HepG2 (cell line): ENCODE measurements around the gene SRY. TPM values are rescaled to one million over a fixed set of nuclear protein-coding genes. Genes with fewer than 3 reads are reported as not detected.
A peak's percentile ranks its signal among the peaks of the same experiment; 100 is the strongest.

Source experiments
- ASH2L ChIP-seq: fragments of 300-600, 200-600 bp; sonication (generic); IDR thresholded peaks from 2 replicates; pipeline ENCODE4 v1.7.0; 2017; ENCODE audit warnings: low read depth, mild to moderate bottlenecking, moderate library complexity, mixed read lengths, low read length; ENCODE audit not compliant: insufficient read length
- CHD2 ChIP-seq: IDR thresholded peaks from 2 replicates; pipeline ENCODE4 v1.6.1; 2011; ENCODE audit warnings: low read depth, low read length, improper control_type of control experiment
- FOXA3 ChIP-seq: IDR thresholded peaks from 2 replicates; pipeline ENCODE4 v1.6.1; 2016; ENCODE audit warnings: missing genetic modification reagents, missing compliant biosample characterization
- HNF4G ChIP-seq, 2 experiments: sonication (generic) in 1 of 2; formaldehyde crosslinking in 1 of 2; IDR thresholded peaks; 2 replicates each; pipeline versions ENCODE4 v1.4.0 to v1.6.1; 2011 to 2020; ENCODE audit warnings: borderline replicate concordance in 2 of 2, low read depth in 2 of 2, mild to moderate bottlenecking in 2 of 2, low read length in 1 of 2, missing genetic modification reagents in 1 of 2, moderate library complexity in 1 of 2
- HNRNPLL ChIP-seq: fragments of 200-400 bp; formaldehyde crosslinking; IDR thresholded peaks from 2 replicates; pipeline ENCODE4 v1.6.1; 2017; ENCODE audit warnings: mild to moderate bottlenecking, low read depth, low read length; ENCODE audit not compliant: poor library complexity, severe bottlenecking
- NAIF1 ChIP-seq: sonication (generic); formaldehyde crosslinking; IDR thresholded peaks from 2 replicates; pipeline ENCODE4 v1.5.0; 2020; ENCODE audit warnings: mild to moderate bottlenecking, missing genetic modification reagents, borderline replicate concordance
- NFAT5 ChIP-seq: sonication (generic); formaldehyde crosslinking; IDR thresholded peaks from 2 replicates; pipeline ENCODE4 v1.4.0; 2020; ENCODE audit warnings: missing genetic modification reagents
- POLR2A ChIP-seq, 2 experiments: IDR thresholded peaks; 2 replicates each; pipeline ENCODE4 v1.6.1; 2011; ENCODE audit warnings: low read depth in 2 of 2, low read length in 2 of 2, mild to moderate bottlenecking in 1 of 2, moderate library complexity in 1 of 2; ENCODE audit not compliant: insufficient read depth in 1 of 2
- SALL1 ChIP-seq: sonication (generic); formaldehyde crosslinking; IDR thresholded peaks from 2 replicates; pipeline ENCODE4 v1.8.0; 2022; ENCODE audit warnings: mild to moderate bottlenecking, missing genetic modification reagents
- TBX2 ChIP-seq: sonication (generic); formaldehyde crosslinking; IDR thresholded peaks from 2 replicates; pipeline ENCODE4 v1.5.0; 2020; ENCODE audit warnings: missing genetic modification reagents, mild to moderate bottlenecking, borderline replicate concordance
- ZKSCAN8 ChIP-seq: IDR thresholded peaks from 2 replicates; pipeline ENCODE4 v1.6.1; 2016; ENCODE audit warnings: borderline replicate concordance, missing genetic modification reagents, missing compliant biosample characterization
- ZNF292 ChIP-seq: sonication (generic); formaldehyde crosslinking; IDR thresholded peaks from 2 replicates; pipeline ENCODE4 v1.8.1; 2022; ENCODE audit warnings: mild to moderate bottlenecking, low read depth, missing genetic modification reagents, borderline replicate concordance
- ZNF570 ChIP-seq: sonication (generic); formaldehyde crosslinking; IDR thresholded peaks from 2 replicates; pipeline ENCODE4 v1.4.0; 2020; ENCODE audit warnings: mild to moderate bottlenecking, missing genetic modification reagents, borderline replicate concordance
- ZNF75D ChIP-seq: sonication (generic); formaldehyde crosslinking; IDR thresholded peaks from 2 replicates; pipeline ENCODE4 v1.8.1; 2023; ENCODE audit warnings: missing genetic modification reagents, mild to moderate bottlenecking, borderline replicate concordance
- polyA plus RNA-seq, 8 experiments: library from polyadenylated mRNA; depleted of rRNA in 3 of 8; stranded (reverse) in 7 of 8; unstranded in 1 of 8; fragments of >200 nt; fragmentation: Illumina TruSeq in 4 of 8; extraction: Trizol in 4 of 8; gene quantifications; 2 replicates each; pipeline versions ENCODE4 v1.2.1 to v1.2.3, GENCODE V29; 2011 to 2016; ENCODE audit warnings: low read depth in 4 of 8, missing spikeins in 1 of 8, mixed read lengths in 1 of 8; ENCODE audit not compliant: insufficient read depth in 1 of 8
- total RNA-seq, 5 experiments: library from RNA; depleted of rRNA; stranded (reverse); fragments of >200 nt; fragmentation: Illumina TruSeq; extraction: Trizol; gene quantifications; 2 replicates each; pipeline ENCODE4 v1.2.3, GENCODE V29; 2016; ENCODE audit warnings: low read depth in 1 of 5
- TF ChIP-seq, protein P1 (sequence below): sonication (generic); formaldehyde crosslinking; IDR thresholded peaks from 2 replicates; pipeline ENCODE4 v1.8.1; 2023; ENCODE audit warnings: mild to moderate bottlenecking, moderate library complexity, missing genetic modification reagents
- TF ChIP-seq, protein P2 (sequence below): sonication (generic); formaldehyde crosslinking; IDR thresholded peaks from 2 replicates; pipeline ENCODE4 v1.9.0; 2021; ENCODE audit warnings: missing genetic modification reagents, borderline replicate concordance
- TF ChIP-seq, protein P3 (sequence below): sonication (generic); formaldehyde crosslinking; IDR thresholded peaks from 2 replicates; pipeline ENCODE4 v1.9.0; 2022; ENCODE audit warnings: missing genetic modification reagents, mild to moderate bottlenecking, borderline replicate concordance

SRY gene
- total and polyA plus RNA-seq, 2 of the 13 experiments (the other 11 are each of a cell fraction or from before 2014, with no cell fraction given) = 3.4 to 4.7 TPM

DNA sequence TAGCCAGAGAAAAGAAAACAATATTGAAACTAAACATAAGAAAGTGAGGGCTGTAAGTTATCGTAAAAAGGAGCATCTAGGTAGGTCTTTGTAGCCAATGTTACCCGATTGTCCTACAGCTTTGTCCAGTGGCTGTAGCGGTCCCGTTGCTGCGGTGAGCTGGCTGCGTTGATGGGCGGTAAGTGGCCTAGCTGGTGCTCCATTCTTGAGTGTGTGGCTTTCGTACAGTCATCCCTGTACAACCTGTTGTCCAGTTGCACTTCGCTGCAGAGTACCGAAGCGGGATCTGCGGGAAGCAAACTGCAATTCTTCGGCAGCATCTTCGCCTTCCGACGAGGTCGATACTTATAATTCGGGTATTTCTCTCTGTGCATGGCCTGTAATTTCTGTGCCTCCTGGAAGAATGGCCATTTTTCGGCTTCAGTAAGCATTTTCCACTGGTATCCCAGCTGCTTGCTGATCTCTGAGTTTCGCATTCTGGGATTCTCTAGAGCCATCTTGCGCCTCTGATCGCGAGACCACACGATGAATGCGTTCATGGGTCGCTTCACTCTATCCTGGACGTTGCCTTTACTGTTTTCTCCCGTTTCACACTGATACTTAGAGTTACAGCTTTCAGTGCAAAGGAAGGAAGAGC, 488 bp downstream of the SRY start (continued):
- peak; percentile 20; the same call in 1 of the 2 replicates for TF ChIP-seq TBX2 (CRISPR knock-in tag)
- no peak for TF ChIP-seq ZNF75D (CRISPR knock-in tag)
- TF ChIP-seq NAIF1 (CRISPR knock-in tag) = 0 out of 2 replicates have a peak, but pooled peaks have one; percentile 24
- no peak for TF ChIP-seq HNF4G (IDR thresholded peaks at IDR 0.05; ENCODE audit: borderline replicate concordance, low read depth, low read length)
- no peak for TF ChIP-seq HNF4G (CRISPR knock-in tag; IDR thresholded peaks at IDR 0.05; ENCODE audit: borderline replicate concordance, low read depth)
- peak; percentile 73 for TF ChIP-seq ASH2L
- TF ChIP-seq, protein P1, sequence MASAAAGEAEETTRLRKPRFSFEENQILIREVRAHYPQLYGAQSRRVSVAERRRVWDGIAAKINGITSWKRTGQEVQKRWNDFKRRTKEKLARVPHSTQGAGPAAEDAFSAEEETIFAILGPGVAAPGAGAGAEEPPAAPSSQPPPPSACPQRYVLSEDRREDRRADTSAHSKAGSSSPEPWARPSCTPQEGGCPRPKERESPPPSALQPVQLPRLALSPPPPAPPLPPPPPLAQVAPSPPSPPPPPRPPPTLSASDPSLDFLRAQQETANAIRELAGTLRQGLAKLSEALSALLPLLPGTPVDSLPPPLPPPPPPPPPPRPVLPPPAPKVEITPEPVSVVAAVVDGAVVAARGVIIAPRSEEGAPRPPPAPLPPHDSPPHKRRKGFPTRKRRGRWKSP (CRISPR knock-in tag) = no peak
- no peak for TF ChIP-seq ZKSCAN8 (CRISPR knock-in tag)
- peak; percentile 78 for TF ChIP-seq CHD2
- TF ChIP-seq, protein P2, sequence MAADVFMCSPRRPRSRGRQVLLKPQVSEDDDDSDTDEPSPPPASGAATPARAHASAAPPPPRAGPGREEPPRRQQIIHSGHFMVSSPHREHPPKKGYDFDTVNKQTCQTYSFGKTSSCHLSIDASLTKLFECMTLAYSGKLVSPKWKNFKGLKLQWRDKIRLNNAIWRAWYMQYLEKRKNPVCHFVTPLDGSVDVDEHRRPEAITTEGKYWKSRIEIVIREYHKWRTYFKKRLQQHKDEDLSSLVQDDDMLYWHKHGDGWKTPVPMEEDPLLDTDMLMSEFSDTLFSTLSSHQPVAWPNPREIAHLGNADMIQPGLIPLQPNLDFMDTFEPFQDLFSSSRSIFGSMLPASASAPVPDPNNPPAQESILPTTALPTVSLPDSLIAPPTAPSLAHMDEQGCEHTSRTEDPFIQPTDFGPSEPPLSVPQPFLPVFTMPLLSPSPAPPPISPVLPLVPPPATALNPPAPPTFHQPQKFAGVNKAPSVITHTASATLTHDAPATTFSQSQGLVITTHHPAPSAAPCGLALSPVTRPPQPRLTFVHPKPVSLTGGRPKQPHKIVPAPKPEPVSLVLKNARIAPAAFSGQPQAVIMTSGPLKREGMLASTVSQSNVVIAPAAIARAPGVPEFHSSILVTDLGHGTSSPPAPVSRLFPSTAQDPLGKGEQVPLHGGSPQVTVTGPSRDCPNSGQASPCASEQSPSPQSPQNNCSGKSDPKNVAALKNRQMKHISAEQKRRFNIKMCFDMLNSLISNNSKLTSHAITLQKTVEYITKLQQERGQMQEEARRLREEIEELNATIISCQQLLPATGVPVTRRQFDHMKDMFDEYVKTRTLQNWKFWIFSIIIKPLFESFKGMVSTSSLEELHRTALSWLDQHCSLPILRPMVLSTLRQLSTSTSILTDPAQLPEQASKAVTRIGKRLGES (CRISPR knock-in tag) = no peak
- peak; percentile 16; the same call in 1 of the 2 replicates for TF ChIP-seq SALL1 (CRISPR knock-in tag)
- TF ChIP-seq HNRNPLL = peak; percentile 27
- peak in 1 of 2 experiments; percentile 55; a peak in 2 of 4 replicates for TF ChIP-seq POLR2A (IDR thresholded peaks at IDR 0.05; ENCODE audit: insufficient read depth in 1 of 2, low read depth in 2 of 2, low read length in 2 of 2)
- peak; percentile 26; the same call in 1 of the 2 replicates for TF ChIP-seq ZNF292 (CRISPR knock-in tag)
- TF ChIP-seq, protein P3, sequence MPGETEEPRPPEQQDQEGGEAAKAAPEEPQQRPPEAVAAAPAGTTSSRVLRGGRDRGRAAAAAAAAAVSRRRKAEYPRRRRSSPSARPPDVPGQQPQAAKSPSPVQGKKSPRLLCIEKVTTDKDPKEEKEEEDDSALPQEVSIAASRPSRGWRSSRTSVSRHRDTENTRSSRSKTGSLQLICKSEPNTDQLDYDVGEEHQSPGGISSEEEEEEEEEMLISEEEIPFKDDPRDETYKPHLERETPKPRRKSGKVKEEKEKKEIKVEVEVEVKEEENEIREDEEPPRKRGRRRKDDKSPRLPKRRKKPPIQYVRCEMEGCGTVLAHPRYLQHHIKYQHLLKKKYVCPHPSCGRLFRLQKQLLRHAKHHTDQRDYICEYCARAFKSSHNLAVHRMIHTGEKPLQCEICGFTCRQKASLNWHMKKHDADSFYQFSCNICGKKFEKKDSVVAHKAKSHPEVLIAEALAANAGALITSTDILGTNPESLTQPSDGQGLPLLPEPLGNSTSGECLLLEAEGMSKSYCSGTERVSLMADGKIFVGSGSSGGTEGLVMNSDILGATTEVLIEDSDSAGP (CRISPR knock-in tag) = peak; percentile 34; the same call in 1 of the 2 replicates
- TF ChIP-seq NFAT5 (CRISPR knock-in tag) = no peak
- TF ChIP-seq ZNF570 = no peak
- TF ChIP-seq FOXA3 (CRISPR knock-in tag) = no peak
